Right renal cortex interstitium (tissue), 3 donors: Measurements from ENCODE around the gene CSNK2A2. TPM values are rescaled to one million over a fixed set of nuclear protein-coding genes. Genes with fewer than 3 reads are reported as not detected.

Experiments
- DNase-seq, 3 donors: peaks; one replicate each; pipeline ENCODE4 v3.0.0-alpha.2; 2013; ENCODE audit warnings: low read depth in 3 of 3, low spot score in 2 of 3
- polyA plus RNA-seq, 3 donors: library from polyadenylated mRNA; unstranded; fragments of 120-200 nt; gene quantifications; one replicate each; pipeline ENCODE4 v1.2.1, GENCODE V29; 2013; ENCODE audit not compliant: insufficient read length in 3 of 3

CSNK2A2 gene
- polyA plus RNA-seq: 10 to 100 TPM; 69.7 to 73.5 (median 73.1) TPM

- peak in 2 of 3 donors; percentile 17 to 38 for DNase-seq
These were observed at the start of gene CSNK2A2 for GRCh38 chr16:58198022-58198683. CSNK2A2 (minus strand) TSS chr16:58198106; CDS start chr16:58197736, 370 bp downstream.

- no peak for DNase-seq
These were observed 45.7 kb upstream of the CSNK2A2 start for GRCh38 chr16:58243528-58244004.

- DNase-seq: no peak
These were observed 38.9 kb upstream of the CSNK2A2 start for GRCh38 chr16:58236831-58237230.

- peak; percentile 18 to 50 (median 21) for DNase-seq
These were observed 38.4 kb upstream of the CSNK2A2 start for GRCh38 chr16:58236231-58236690.

- DNase-seq: no peak
These were observed 37.8 kb upstream of the CSNK2A2 start for GRCh38 chr16:58235663-58236062.

- no peak for DNase-seq
These were observed 37.1 kb upstream of the CSNK2A2 start for GRCh38 chr16:58234831-58235595.

- DNase-seq: no peak
These were observed 32.4 kb upstream of the CSNK2A2 start for GRCh38 chr16:58230259-58230658.

GRCh38 chr16:58226790-58227189, 28.9 kb upstream of the CSNK2A2 start:
- DNase-seq: no peak

GRCh38 chr16:58225965-58226602, 28.2 kb upstream of the CSNK2A2 start:
- DNase-seq: no peak

- no peak for DNase-seq
These were observed 24.8 kb upstream of the CSNK2A2 start for GRCh38 chr16:58222532-58223316.

- DNase-seq: no peak
These were observed 21.5 kb upstream of the CSNK2A2 start for GRCh38 chr16:58219432-58219831.

GRCh38 chr16:58218786-58219185, 20.9 kb upstream of the CSNK2A2 start:
- DNase-seq: no peak

- DNase-seq: no peak
These were observed 19.5 kb upstream of the CSNK2A2 start for GRCh38 chr16:58217311-58217925.

GRCh38 chr16:58212824-58213655, 15.1 kb upstream of the CSNK2A2 start:
- no peak for DNase-seq

GRCh38 chr16:58211846-58212245, 13.9 kb upstream of the CSNK2A2 start:
- no peak for DNase-seq

- DNase-seq: no peak
These were observed 13.3 kb upstream of the CSNK2A2 start for GRCh38 chr16:58211245-58211644.

GRCh38 chr16:58205276-58206036, 7.5 kb upstream of the CSNK2A2 start:
- DNase-seq: no peak

- DNase-seq: no peak
These were observed 3.3 kb upstream of the CSNK2A2 start for GRCh38 chr16:58201163-58201562.
